GM19468 (cell line): ENCODE measurements around the gene CENPO.
"Not testable (repeated sequence)": the region's sequence is repeated elsewhere in the genome, so short reads cannot be mapped to it uniquely, and the experiment has no call there.

Experiments used
- ATAC-seq: cut with Tn5 transposase; IDR thresholded peaks from one replicate; pipeline ENCODE4 v1.9.1; 2021; ENCODE audit warnings: mild to moderate bottlenecking, moderate library complexity, moderate number of reproducible peaks; ENCODE audit not compliant: unreplicated experiment; ENCODE audit errors: extremely low read depth

Gene CENPO

DNA sequence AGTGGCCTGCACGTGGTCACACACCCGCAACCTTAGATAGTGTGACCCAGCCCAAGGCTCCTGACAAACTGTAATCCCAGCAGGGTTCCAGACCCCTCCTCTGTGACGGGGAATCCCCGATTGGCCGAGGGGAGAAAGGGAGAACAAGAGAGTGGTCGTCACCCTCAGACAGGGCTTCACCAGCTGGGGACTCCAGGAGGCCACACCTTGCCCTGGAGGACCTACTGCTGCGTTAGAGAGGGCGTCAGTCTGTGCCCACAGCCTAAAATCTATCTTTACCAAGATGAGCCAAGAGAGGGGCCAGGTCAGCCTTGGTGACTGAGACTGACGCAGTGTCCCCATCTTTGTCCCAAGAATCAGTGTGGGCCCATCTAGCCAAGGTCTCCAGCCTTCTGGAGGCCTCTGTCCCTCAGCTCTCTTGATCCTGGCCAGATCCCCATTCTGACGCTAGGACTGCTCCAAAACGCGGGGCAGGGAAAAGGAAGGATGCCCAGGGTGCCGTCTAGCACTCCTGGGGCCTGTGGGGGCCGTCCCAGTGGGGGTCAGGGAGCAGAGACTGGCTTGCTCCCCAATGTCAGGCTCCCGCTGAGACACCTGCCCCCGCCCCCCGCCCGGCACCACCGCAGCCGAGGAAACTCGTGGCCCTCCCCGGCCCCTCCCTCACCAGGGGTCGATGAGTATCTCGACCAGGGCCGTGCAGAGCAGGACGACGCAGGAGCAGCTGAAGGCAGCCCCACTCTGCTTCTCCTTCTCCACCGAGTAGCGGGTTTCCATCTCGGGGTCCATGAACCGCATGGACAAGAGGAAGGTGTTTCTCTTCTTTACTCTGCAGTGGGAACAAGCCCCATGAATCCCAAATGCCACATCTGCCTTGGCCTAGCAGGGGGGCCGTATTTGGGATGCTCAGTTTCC is 40.9 kb downstream of the CENPO start:
- no peak for ATAC-seq

DNA sequence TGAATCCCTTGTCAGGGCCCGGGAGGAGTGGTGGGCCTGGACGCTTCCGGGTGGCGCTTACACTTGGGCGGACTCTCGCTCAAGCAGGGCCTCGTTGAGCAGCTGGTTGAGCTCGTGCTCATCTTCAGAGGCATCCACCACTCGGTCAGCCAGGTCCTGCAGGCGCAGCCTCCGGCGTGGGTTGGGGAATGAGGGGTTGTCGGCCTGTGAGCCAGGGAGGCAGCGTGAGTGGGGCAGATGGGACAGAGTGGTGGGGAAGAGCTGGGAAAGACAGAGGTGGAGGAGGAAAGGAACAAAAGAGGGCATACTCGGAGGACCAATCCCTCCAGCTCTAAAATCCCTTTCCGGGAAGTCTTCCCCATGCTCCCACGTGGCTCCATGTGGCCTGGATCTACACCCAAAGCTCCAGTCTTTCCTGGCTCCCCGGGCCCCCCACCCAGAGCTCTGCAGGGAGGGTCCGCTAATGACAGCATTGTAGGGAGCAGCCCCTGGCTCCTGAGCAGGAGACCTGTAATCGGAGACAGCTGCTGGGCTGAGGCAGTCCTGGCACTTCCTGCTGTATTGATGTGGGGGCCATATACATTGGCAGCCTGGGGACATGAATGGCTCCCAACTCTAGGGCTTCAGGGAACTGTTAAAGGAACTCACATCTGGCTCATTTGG is 41.6 kb downstream of the CENPO start:
- no peak for ATAC-seq

DNA sequence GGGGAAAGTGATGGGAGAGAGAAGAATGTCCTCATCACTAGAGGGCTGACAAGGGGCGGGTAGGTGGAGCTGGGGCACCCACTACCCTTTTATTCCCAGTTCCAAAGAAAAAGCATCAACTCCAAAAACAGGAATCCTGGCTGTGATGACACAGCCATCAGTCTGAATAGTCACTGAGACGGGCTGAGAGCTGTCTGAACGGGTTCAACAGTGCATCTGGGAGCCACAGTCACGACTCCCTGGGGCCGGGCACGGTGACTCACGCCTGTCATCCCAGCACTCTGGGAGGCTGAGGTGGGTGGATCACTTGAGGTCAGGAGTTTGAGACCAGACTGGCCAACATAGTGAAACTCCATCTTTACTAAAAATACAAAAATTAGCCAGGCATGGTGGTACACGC is 42.2 kb downstream of the CENPO start:
- not testable (repeated sequence) for ATAC-seq

DNA sequence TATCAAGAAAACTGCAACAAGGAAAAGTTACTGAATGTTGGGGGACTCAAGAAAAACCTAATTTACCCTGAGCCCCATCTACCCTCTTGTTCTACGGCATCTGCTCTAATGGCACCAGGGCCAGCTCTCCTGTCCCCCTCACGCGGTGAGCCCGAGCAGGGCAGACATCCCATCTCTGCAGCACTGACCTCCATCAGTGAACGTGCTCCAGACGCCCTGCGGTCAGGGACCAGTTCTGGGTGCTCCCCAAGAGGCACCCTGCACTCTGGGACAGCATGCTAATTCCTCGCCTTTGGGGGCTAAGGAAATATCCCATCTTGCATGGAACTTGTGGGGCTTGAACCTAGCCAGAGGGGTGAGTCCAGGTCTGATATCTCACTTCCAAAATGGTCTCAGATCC is 43.0 kb downstream of the CENPO start:
- ATAC-seq: no peak

DNA sequence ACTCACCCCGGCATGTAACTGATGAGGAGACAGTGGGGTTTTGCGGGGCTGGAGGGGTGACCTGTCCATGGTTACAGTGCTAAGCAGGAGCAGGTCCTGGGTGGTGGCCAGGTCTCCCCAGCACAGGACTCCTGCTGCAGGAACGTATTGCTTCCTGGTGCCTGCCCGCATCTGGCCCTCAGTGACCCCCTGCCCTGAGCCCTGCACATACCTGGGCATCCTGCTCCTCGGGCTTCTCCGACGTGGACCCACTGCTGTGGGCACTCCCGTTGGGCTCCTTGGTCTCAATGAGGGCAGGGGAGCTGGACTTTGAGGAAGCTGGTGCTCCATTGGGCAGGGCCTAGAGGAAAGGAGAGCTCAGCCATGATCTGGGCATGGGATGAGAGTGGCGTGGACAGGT is 43.5 kb downstream of the CENPO start:
- ATAC-seq: no peak

DNA sequence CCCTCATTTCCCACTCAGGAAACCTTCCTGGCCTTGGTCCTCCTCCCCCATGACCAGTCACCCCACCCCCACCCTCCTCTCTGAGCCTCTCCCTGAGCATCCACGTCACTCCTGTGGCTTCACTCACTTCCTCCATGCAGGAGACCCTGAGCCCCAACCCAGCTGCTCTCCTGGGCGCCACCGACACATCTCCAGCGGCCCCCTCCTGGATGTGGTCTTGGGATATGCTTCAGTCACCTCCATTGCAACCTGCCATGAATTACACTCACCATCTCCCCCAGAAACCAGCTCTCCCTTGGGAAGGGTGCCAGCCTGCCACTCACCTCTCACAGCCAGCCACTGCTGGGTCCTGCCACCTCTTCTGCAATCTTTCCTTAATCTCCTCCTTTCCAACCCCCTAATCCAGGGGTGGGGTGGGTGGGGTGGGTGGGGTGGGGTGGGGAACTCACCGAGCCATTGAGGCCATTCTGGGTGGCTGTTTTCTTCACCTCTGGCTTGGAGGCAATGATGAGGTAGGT is 44.8 kb downstream of the CENPO start:
- ATAC-seq: no peak

DNA sequence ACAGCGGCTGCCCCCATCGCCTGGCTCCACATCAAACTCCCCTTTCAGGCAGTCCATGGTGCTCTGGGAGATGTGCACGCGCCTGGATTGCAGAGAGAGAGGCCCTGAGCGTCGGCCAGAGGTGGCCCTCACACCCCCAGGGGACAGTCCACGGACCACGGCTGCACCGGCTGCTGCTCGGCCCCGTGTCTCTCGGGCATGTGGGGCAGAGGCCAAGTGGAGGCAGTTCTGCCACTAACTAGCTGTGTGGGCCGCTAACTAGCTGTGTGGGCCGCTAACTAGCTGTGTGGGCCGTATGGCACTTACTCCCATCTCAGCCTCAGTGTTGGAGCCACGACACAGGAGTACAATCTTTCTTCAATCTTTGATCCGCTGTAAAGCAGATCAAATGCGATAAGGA is 45.3 kb downstream of the CENPO start:
- no peak for ATAC-seq

DNA sequence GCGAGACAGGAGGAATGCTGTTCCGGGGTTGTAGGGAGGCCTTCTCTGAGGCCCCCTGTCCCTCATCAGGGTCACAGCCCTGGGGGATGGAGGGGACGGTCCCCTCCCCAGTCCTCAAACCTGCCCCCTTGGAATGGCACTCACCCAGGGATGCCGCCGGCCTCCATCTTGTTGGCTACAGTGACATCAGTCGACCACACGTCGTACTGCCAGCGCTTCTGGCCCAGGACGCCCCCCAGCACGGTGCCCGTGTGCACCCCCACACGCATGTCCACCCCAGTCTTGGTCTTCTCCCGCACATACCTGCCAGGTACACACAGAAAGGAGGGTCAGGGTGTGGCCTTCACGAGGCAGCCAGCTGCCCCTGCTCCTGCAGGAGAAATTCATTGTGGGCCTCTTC is 46.5 kb downstream of the CENPO start:
- ATAC-seq: no peak

DNA sequence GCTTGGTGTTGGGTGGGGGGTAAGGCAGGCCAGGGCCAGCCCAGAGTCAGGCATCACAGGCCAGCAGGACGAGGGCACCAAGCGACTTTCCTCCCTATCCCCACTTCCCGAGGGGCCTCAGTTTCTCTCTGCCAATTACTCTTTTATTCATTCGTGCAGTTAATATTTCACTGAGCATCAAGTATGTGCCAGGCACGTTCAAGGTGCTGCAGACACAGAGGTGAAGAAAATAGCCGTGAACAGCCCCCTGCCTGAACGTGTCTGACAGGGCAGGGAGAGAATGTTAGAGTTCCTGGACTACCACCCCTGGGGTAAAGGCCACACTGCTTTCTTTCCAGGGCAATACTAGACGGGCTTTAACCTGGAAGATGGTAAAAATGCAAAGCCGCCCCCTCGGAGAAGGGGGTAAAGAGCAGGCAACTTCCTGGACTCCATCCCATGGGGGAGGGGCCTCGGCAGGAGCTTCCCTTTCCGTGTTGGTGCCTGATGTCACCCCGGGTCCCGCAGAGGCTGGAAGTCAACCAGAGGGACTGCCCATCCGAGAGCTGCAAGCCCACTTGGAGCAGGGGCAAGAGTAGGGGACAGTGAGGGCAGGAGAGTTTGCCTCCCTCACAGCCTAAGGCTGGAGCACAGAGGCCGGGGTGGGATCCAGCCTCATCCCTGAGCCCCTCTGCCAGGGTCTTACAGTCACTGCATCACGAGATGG is 47.1 kb downstream of the CENPO start:
- no peak for ATAC-seq

DNA sequence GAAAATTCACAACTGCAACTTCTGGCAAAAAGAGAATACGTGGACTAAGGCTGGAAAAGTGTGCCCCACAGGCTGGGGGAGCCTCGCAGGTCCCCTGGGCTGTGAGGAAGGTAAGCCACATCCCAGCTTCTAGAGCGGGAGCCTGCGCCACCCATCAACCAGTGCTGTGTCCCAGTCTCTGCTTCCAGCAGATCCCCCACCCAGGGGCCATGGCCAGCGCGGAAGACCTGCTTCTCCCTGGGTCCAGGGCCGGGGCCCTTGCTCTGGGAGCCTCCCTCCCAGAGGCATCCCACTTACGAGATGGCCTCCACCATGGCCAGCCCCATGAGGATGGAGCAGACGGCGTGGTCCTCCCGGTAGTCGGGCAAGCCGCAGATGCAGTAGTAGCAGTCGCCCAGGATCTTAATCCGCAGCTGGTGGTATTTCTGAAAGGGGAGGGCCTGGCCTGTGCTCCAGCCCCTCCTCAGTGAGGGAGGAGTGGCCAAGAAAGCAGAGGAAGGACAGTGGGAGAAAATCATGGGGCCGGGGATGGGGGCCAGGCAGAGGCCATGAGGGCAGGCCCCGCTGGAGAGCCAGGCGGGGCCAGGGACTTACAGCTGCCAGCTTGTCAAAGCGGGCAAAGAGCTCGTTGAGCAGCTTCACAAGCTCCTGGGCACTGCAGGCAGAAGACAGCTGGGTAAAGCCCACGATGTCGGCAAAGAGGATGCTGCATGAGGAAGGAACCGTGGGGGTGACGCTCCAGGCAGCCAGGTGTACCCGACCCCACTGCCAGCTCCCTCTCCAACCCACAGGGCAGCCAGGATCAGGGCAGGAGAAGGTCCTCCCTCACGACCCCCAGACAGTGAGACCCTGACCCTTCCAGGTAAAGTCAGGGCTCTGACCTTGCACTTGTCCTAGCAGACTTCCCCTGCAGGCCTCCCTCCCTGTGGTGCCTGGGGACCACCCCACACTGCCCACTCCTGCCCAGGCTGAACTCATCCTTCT is 48.0 kb downstream of the CENPO start:
- ATAC-seq: no peak

DNA sequence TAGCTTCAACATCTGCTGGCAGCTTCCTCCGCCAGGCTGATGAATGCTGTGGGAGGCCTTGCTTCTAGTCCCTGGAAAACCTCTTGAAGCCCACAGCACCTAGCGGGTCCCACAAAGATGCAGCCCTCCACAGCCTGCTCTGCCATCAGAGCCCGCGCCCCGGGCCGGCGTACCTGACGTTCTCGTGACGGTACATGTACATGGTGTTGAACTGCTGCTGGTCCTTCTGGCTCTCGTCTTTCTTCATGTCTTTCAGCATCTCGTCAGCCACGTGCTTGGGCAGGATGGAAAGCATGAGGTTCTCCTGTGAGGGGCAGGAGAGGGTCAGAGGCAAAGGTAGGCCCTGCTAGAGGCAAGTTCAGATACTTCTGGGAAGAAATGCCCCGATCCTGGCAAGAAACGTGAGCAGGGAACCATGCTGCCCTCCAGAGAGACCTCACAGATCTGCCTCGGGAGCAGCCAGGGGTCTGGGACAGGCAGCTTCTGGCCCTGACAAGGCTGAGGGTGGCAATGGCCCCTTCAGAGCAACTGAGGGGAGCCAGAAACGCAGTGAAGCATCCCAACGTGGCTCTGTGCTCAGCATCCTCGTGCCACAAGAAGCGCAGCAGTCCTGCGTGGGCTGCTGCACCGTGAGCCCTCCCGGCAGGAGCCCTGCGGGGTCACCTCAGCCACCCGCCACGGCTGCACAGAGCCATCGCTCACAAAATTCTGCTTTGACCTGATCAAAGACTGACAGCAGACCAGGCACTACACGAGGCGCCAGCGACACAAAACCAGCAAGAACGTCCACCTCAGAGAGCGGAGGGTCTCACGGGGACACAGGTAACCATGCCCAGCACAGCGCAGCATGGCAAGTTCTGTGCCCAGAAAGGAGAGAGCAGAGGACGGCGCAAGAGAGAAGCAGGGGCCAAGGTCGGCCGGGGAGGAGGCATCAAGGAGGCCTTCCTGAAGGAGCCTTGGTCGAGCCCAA is 49.1 kb downstream of the CENPO start:
- ATAC-seq: no peak

DNA sequence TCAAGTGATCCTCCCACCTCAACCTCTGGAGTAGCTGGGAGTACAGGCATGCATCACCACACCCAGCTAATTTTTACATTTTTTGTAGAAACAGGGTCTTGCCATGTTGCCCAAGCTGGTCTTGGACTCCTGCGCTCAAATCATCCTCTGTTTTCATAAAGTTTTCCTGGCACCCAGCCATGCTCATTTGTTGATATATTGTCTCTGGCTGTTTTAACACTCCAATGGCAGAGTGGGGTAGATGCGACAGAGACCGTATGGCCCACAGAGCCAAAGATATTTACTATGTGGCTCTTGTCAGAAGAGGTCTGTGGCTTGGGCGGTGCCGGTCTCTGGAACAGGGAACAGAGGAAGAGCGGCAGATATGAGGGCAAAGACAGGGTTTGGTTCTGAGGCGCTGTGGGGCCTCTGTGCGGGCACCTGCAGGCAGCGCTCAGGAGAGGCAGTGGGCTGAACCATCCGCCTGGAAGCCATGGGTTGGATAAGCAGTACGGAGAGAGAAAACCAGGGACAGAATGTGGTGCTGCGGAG is 50.2 kb downstream of the CENPO start:
- no peak for ATAC-seq

DNA sequence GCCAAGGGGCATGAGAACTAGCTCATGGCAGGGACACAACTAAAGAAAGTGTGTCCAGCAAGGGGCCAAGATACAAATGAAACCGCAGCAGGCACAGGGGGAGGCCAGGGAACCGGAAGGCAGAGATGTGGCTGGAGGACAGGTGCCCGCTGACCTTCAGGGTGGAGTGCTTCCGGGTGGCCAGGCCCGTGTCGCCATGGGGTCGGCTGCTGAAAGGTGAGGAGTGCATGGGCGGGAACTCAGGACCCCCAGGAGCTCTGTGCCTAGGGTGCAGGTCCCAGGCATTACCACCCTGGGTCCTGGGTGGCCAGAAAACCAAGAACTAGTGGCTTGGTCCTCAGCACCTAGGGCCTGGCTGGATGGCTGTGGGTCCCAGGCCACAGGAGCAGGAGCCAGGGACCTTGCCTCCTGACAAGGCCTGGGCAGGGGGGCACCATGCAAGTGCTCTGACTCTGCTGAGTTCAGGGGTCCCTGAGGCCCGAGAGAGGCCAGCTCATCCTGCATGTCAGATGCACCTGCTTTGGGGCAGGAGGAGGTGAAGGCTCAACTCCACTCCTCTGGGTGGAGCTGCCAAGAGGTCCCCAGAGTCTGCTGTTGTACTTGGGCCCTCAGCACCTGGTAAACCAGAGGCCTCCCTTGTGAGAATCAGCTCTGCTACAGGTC is 50.9 kb downstream of the CENPO start:
- no peak for ATAC-seq

DNA sequence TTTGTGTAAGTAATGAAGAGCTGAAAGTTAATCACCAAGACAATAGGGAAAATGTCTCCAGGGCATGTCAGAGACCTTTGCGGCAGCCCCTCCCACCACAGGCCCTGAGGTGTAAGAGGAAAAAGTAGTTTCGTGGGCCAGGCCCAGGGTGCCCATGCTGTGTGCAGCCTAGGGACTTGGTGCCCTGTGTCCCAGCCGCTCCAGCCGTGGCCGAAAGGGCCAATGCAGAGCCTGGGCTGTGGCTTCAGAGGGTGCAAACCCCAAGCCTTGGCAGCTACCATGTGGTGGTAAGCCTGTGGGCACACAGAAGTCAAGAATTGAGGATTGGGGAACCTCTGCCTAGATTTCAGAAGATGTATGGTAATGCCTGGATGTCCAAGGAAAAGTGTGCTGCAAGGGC is 52.5 kb downstream of the CENPO start:
- ATAC-seq: no peak

DNA sequence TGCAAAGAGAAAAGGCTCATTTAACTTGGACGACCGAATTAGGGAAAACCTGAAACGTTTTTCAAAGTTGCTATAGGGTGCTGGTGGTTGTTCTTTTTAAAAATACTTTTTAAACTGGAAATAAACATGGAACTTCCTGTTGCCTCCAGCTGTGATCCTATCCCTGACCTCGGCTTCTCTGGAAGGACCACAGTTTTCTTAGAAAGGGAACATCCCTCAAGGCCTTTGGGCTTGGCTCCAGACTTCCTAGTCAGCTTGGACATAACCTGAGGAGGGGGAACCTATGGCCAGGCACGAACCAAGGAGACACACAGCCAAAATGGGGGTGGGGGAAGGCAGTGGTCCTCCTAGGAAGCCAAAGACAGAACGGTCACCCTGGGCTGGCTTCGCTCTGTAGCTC is 57.7 kb downstream of the CENPO start:
- no peak for ATAC-seq

DNA sequence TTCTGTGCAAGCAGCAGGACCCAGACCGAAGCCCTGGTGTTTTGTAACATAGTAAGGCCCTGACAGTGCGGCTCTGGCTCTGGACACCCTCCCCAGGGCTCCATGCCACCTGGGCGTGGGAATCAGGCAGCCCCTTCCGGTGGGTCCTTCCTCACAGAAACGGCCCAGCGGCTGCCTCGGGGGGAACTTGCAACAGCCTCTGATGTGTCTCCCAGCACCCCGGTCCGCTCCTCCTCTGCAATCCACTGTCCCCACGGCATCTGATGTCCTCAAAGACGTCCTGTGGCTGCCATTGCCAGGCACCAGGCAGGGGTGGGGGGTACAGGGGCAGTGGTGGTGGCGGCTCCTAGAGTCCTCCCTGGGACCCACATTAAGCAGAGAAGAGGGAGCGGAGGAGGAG is 58.8 kb downstream of the CENPO start:
- ATAC-seq: no peak

DNA sequence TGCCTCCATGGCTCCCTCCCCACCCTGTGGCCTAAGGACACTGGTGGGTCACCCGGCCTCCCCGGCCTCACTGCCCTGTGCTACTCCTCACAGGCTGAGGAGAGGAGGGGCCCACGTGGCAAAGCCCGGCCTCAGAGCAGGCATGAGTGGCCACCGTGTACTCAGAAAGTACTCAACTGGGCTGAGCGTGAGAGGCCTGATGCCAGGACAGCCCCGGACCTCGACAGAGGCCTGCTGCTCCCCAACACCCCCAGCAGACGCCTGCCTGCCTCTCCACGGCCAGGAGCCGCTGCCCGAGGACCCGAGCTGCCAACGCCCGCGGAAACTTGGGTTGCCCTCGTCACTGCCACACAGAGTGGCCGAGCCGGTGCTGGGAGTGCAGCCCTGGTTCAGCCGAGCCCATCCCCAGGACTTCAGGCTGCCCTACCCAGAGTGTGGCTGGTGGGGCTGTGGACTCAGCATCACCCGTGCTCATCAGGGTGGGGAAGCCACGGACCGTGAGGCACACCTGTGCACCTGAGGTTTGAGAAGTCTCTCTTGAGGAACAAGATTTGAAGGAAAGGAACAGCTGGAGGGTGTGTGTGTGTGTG is 59.3 kb downstream of the CENPO start:
- ATAC-seq: no peak
